Loucy (cell line): ENCODE measurements around the gene TAP2.

ENCODE experiments used
- CTCF ChIP-seq: fragments of 200-600 bp; sonication (generic); conservative IDR thresholded peaks from 2 replicates; pipeline ENCODE4 v1.5.1; 2014; ENCODE audit warnings: mild to moderate bottlenecking, antibody characterized with exemption, low read length
- EZH2phosphoT487 ChIP-seq: fragments of 200-600 bp; IDR thresholded peaks from 2 replicates; pipeline ENCODE4 v1.6.1; 2018; ENCODE audit warnings: antibody characterized with exemption, mild to moderate bottlenecking, moderate library complexity, borderline replicate concordance

- peak; percentile 89 for TF ChIP-seq CTCF
- no peak for TF ChIP-seq EZH2phosphoT487
These were observed 41.4 kb downstream of the TAP2 start for GRCh38 chr6:32796848-32797776.
